ENCODE data around the gene TINAG.

Gene TINAG

GRCh38 chr6:54262971-54263370, 45.3 kb upstream of the TINAG start:
- Histone ChIP-seq H3K27me3 (ENCODE audit: insufficient read depth, poor library complexity, severe bottlenecking) (peaks cover 3% of the 10 kb centered on the region), H3K4me3 (replicated peaks; ENCODE audit: insufficient read depth, low read length) (no peak overlapping the region), H3K27ac (replicated peaks) (no peak overlapping the region)
- TF ChIP-seq POLR2AphosphoS5 (IDR thresholded peaks at IDR 0.05; ENCODE audit: low read depth) (no peak), SPI1 (IDR thresholded peaks at IDR 0.05; ENCODE audit: borderline replicate concordance, low read depth) (no peak), GABPA (IDR thresholded peaks at IDR 0.05; ENCODE audit: low read depth) (no peak)
- TF ChIP-seq, protein P1, sequence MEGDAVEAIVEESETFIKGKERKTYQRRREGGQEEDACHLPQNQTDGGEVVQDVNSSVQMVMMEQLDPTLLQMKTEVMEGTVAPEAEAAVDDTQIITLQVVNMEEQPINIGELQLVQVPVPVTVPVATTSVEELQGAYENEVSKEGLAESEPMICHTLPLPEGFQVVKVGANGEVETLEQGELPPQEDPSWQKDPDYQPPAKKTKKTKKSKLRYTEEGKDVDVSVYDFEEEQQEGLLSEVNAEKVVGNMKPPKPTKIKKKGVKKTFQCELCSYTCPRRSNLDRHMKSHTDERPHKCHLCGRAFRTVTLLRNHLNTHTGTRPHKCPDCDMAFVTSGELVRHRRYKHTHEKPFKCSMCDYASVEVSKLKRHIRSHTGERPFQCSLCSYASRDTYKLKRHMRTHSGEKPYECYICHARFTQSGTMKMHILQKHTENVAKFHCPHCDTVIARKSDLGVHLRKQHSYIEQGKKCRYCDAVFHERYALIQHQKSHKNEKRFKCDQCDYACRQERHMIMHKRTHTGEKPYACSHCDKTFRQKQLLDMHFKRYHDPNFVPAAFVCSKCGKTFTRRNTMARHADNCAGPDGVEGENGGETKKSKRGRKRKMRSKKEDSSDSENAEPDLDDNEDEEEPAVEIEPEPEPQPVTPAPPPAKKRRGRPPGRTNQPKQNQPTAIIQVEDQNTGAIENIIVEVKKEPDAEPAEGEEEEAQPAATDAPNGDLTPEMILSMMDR (IDR thresholded peaks at IDR 0.05; ENCODE audit: insufficient read depth, low read length), result no peak
- TF ChIP-seq, protein P2, sequence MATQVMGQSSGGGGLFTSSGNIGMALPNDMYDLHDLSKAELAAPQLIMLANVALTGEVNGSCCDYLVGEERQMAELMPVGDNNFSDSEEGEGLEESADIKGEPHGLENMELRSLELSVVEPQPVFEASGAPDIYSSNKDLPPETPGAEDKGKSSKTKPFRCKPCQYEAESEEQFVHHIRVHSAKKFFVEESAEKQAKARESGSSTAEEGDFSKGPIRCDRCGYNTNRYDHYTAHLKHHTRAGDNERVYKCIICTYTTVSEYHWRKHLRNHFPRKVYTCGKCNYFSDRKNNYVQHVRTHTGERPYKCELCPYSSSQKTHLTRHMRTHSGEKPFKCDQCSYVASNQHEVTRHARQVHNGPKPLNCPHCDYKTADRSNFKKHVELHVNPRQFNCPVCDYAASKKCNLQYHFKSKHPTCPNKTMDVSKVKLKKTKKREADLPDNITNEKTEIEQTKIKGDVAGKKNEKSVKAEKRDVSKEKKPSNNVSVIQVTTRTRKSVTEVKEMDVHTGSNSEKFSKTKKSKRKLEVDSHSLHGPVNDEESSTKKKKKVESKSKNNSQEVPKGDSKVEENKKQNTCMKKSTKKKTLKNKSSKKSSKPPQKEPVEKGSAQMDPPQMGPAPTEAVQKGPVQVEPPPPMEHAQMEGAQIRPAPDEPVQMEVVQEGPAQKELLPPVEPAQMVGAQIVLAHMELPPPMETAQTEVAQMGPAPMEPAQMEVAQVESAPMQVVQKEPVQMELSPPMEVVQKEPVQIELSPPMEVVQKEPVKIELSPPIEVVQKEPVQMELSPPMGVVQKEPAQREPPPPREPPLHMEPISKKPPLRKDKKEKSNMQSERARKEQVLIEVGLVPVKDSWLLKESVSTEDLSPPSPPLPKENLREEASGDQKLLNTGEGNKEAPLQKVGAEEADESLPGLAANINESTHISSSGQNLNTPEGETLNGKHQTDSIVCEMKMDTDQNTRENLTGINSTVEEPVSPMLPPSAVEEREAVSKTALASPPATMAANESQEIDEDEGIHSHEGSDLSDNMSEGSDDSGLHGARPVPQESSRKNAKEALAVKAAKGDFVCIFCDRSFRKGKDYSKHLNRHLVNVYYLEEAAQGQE (IDR thresholded peaks at IDR 0.05; ENCODE audit: insufficient replicate concordance, low read depth), result no peak
- no peak for DNase-seq (ENCODE audit: low read depth in 1 of 2, low spot score in 1 of 2)

GRCh38 chr6:54264581-54265272, 43.5 kb upstream of the TINAG start:
- no peak for TF ChIP-seq SPI1 (IDR thresholded peaks at IDR 0.05; ENCODE audit: borderline replicate concordance, low read depth)
- TF ChIP-seq, protein P1 (IDR thresholded peaks at IDR 0.05; ENCODE audit: insufficient read depth, low read length), result no peak
- no peak for TF ChIP-seq GABPA (IDR thresholded peaks at IDR 0.05; ENCODE audit: low read depth)
- TF ChIP-seq, protein P2 (IDR thresholded peaks at IDR 0.05; ENCODE audit: insufficient replicate concordance, low read depth), result no peak
- TF ChIP-seq POLR2AphosphoS5 (IDR thresholded peaks at IDR 0.05; ENCODE audit: low read depth), result no peak
- Histone ChIP-seq H3K4me3 (replicated peaks; ENCODE audit: insufficient read depth, low read length) (no peak overlapping the region), H3K27me3 (ENCODE audit: insufficient read depth, poor library complexity, severe bottlenecking) (peaks cover 3% of the 10 kb centered on the region), H3K27ac (replicated peaks) (no peak overlapping the region)
- no peak for DNase-seq (ENCODE audit: low read depth in 1 of 2, low spot score in 1 of 2)

- H3K27me3 ChIP-seq (ENCODE audit: insufficient read depth, poor library complexity, severe bottlenecking), result peaks cover 3% of the 10 kb centered on the region
- DNase-seq (ENCODE audit: low read depth in 1 of 2, low spot score in 1 of 2), result no peak
- H3K4me3 ChIP-seq (replicated peaks; ENCODE audit: insufficient read depth, low read length), result no peak overlapping the region
- TF ChIP-seq SPI1 (IDR thresholded peaks at IDR 0.05; ENCODE audit: borderline replicate concordance, low read depth) (no peak), POLR2AphosphoS5 (IDR thresholded peaks at IDR 0.05; ENCODE audit: low read depth) (no peak), GABPA (IDR thresholded peaks at IDR 0.05; ENCODE audit: low read depth) (no peak)
- TF ChIP-seq, protein P2 (IDR thresholded peaks at IDR 0.05; ENCODE audit: insufficient replicate concordance, low read depth), result no peak
- TF ChIP-seq, protein P1 (IDR thresholded peaks at IDR 0.05; ENCODE audit: insufficient read depth, low read length), result no peak
- no peak overlapping the region for H3K27ac ChIP-seq (replicated peaks)
Observed at GRCh38 chr6:54266400-54266923, 41.8 kb upstream of the TINAG start.
